ENCODE data around the gene FER. TPM values are rescaled to one million over a fixed set of nuclear protein-coding genes. Genes with fewer than 3 reads are reported as not detected.

FER gene
- polyA plus RNA-seq, 1 of the 3 experiments (the other 2 are of a cell fraction), result 1.8 TPM

DNA sequence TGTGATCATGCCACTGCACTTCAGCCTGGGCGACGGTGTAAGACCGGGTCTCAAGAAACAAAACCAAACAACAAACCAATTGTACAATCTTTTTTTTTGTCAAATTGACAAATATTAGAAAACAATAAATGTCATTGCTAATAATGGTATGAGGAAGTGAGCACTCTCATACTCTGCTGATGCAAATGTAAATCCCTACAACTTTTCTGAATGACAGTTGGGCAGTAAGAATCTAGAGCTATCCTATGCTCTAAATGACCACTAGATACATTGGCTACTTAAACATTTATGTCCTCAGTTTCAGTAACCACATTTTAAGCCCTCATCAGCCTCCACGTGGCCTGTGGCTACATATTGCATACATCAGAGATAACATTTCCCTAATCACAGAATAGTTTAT lies 256.2 kb downstream of the FER start:
- Histone ChIP-seq H3K9me3 (no peaks in the 10 kb centered on the region; the same call in 1 of the 2 replicates), H3K9ac (no peak overlapping the region), H3K9me2 (no peaks in the 10 kb centered on the region; the same call in 1 of the 2 replicates), H3K4me2 (no peak overlapping the region), H3K27me3 (ENCODE audit: insufficient read depth) (no peaks in the 10 kb centered on the region), H3K4me1 (ENCODE audit: control insufficient read depth in 1 of 2, insufficient read depth in 2 of 2, low read depth in 1 of 2, low read length in 1 of 2) (peaks cover 0 to 3% of the 10 kb centered on the region in 2 experiments; a peak in 1 of 4 replicates), H3F3A (replicated peaks; ENCODE audit: insufficient read depth) (no peaks in the 10 kb centered on the region), H3K36me3 (replicated peaks in 1 of 2; ENCODE audit: control insufficient read depth in 1 of 2, insufficient read depth in 2 of 2, low read length in 1 of 2) (no peaks in the 10 kb centered on the region), H4K20me1 (ENCODE audit: insufficient read depth) (no peaks in the 10 kb centered on the region), H3K79me2 (ENCODE audit: insufficient read depth) (no peaks in the 10 kb centered on the region), H3K27ac (ENCODE audit: low read depth in 2 of 2, low read length in 1 of 2) (no peak overlapping the region), H3K4me3 (ENCODE audit: low read depth in 2 of 2, low read length in 1 of 2) (no peak overlapping the region), H2AFZ (ENCODE audit: low read depth) (no peak overlapping the region)
- POLR2A ChIA-PET, result no interaction called here
- no peak for TF ChIP-seq RFX5 (IDR thresholded peaks at IDR 0.05; ENCODE audit: low read length)
- TF ChIP-seq TAF1 (IDR thresholded peaks at IDR 0.05; ENCODE audit: borderline replicate concordance, low read depth, low read length), result no peak
- TF ChIP-seq CHD2 (IDR thresholded peaks at IDR 0.05; ENCODE audit: low read length, partially characterized antibody), result no peak
- no peak for TF ChIP-seq USF1 (IDR thresholded peaks at IDR 0.05; ENCODE audit: borderline replicate concordance, low read depth)
- TF ChIP-seq RCOR1 (IDR thresholded peaks at IDR 0.05; ENCODE audit: low read length), result no peak
- TF ChIP-seq, protein P1, sequence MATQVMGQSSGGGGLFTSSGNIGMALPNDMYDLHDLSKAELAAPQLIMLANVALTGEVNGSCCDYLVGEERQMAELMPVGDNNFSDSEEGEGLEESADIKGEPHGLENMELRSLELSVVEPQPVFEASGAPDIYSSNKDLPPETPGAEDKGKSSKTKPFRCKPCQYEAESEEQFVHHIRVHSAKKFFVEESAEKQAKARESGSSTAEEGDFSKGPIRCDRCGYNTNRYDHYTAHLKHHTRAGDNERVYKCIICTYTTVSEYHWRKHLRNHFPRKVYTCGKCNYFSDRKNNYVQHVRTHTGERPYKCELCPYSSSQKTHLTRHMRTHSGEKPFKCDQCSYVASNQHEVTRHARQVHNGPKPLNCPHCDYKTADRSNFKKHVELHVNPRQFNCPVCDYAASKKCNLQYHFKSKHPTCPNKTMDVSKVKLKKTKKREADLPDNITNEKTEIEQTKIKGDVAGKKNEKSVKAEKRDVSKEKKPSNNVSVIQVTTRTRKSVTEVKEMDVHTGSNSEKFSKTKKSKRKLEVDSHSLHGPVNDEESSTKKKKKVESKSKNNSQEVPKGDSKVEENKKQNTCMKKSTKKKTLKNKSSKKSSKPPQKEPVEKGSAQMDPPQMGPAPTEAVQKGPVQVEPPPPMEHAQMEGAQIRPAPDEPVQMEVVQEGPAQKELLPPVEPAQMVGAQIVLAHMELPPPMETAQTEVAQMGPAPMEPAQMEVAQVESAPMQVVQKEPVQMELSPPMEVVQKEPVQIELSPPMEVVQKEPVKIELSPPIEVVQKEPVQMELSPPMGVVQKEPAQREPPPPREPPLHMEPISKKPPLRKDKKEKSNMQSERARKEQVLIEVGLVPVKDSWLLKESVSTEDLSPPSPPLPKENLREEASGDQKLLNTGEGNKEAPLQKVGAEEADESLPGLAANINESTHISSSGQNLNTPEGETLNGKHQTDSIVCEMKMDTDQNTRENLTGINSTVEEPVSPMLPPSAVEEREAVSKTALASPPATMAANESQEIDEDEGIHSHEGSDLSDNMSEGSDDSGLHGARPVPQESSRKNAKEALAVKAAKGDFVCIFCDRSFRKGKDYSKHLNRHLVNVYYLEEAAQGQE (IDR thresholded peaks at IDR 0.05; ENCODE audit: low read depth, low read length), result no peak
- no peak for TF ChIP-seq PBX3 (IDR thresholded peaks at IDR 0.05)
- TF ChIP-seq JUND (IDR thresholded peaks at IDR 0.05), result no peak
- 89% methylated on average over 4 of the region's 4 CpGs for whole genome bisulfite sequencing (ENCODE audit: low lambda C conversion rate)
- CTCF ChIA-PET, result no interaction called here
- DNase-seq, result no peak

DNA sequence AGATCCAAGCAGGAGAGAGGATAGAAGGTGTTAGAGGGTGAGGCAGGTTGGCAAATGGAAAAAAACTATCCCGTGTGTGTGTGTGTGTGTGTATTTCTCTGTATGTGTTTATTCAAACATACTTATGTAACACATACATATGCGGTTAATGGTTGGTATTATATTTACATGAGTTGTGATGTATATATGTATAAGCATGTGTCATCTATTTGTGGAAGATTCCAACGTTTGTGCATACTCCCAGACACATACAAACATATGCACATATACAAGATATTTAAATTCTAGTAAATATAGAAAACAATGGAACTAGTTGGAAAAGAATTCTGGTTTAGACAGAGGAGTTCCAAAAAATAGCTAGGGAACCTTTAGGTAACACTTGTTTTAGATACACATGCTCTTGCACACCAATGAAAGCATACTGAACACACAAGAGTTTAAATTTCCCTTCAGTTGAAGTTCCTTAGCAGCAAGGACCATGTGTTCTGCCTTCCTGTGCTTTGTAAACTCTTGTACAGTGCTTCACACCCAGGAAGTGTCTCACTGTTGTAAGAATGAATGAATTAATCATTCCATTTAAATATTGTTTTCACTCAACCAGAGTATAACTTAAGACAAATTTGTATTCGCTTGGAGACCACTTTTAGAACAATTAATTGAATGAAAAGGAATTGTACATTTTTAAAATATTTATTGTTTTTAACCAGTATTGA lies 257.8 kb downstream of the FER start:
- 88% methylated on average over 4 of the region's 4 CpGs for WGBS (ENCODE audit: low lambda C conversion rate)
- Histone ChIP-seq H3K9ac (no peak overlapping the region), H3K4me3 (ENCODE audit: low read depth in 2 of 2, low read length in 1 of 2) (no peak overlapping the region), H3K27ac (ENCODE audit: low read depth in 2 of 2, low read length in 1 of 2) (no peak overlapping the region), H3K36me3 (replicated peaks in 1 of 2; ENCODE audit: control insufficient read depth in 1 of 2, insufficient read depth in 2 of 2, low read length in 1 of 2) (no peaks in the 10 kb centered on the region), H3K4me2 (no peak overlapping the region), H4K20me1 (ENCODE audit: insufficient read depth) (no peaks in the 10 kb centered on the region), H3K4me1 (ENCODE audit: control insufficient read depth in 1 of 2, insufficient read depth in 2 of 2, low read depth in 1 of 2, low read length in 1 of 2) (no peaks in the 10 kb centered on the region), H3K27me3 (ENCODE audit: insufficient read depth) (no peaks in the 10 kb centered on the region), H3F3A (replicated peaks; ENCODE audit: insufficient read depth) (no peaks in the 10 kb centered on the region), H3K79me2 (ENCODE audit: insufficient read depth) (no peaks in the 10 kb centered on the region), H3K9me2 (no peaks in the 10 kb centered on the region), H2AFZ (ENCODE audit: low read depth) (no peak overlapping the region), H3K9me3 (no peaks in the 10 kb centered on the region)
- POLR2A ChIA-PET, result no interaction called here
- DNase-seq, result no peak
- TF ChIP-seq RXRA (IDR thresholded peaks at IDR 0.05; ENCODE audit: borderline replicate concordance, low read depth), result no peak
- no peak for TF ChIP-seq SMC3 (IDR thresholded peaks at IDR 0.05; ENCODE audit: low read depth, low read length)
- TF ChIP-seq NRF1 (IDR thresholded peaks at IDR 0.05; ENCODE audit: low read depth, low read length), result no peak
- no peak for TF ChIP-seq TEAD4 (IDR thresholded peaks at IDR 0.05; ENCODE audit: borderline replicate concordance, insufficient read depth)
- TF ChIP-seq NFIC (IDR thresholded peaks at IDR 0.05; ENCODE audit: borderline replicate concordance), result no peak
- no peak for TF ChIP-seq TCF12 (IDR thresholded peaks at IDR 0.05)
- CTCF ChIA-PET, result no interaction called here
